Ishikawa (cell line): ENCODE data around the gene DLL4.

ENCODE experiments used
- CEBPB ChIP-seq: IDR thresholded peaks from 2 replicates; pipeline ENCODE4 v1.6.1; 2012
- CREB1 ChIP-seq: IDR thresholded peaks from 2 replicates; pipeline ENCODE4 v1.6.1; 2012; ENCODE audit warnings: low read depth
- EGR1 ChIP-seq: IDR thresholded peaks from 2 replicates; pipeline ENCODE4 v1.6.1; 2012
- EP300 ChIP-seq: IDR thresholded peaks from 2 replicates; pipeline ENCODE4 v1.6.1; 2012; ENCODE audit warnings: borderline replicate concordance
- FOXM1 ChIP-seq: IDR thresholded peaks from 2 replicates; pipeline ENCODE4 v1.6.1; 2012; ENCODE audit warnings: low read depth, borderline replicate concordance
- NFIC ChIP-seq: IDR thresholded peaks from 2 replicates; pipeline ENCODE4 v1.6.1; 2012
- RAD21 ChIP-seq: IDR thresholded peaks from 2 replicates; pipeline ENCODE4 v1.6.1; 2012; ENCODE audit warnings: low read depth
- REST ChIP-seq: IDR thresholded peaks from 2 replicates; pipeline ENCODE4 v1.6.1; 2012; ENCODE audit warnings: low read depth, mild to moderate bottlenecking
- TAF1 ChIP-seq: IDR thresholded peaks from 2 replicates; pipeline ENCODE4 v1.6.1; 2012; ENCODE audit warnings: low read depth, mild to moderate bottlenecking
- TCF12 ChIP-seq: IDR thresholded peaks from 2 replicates; pipeline ENCODE4 v1.6.1; 2012; ENCODE audit warnings: low read depth
- TEAD4 ChIP-seq: IDR thresholded peaks from 2 replicates; pipeline ENCODE4 v1.6.1; 2012
- YY1 ChIP-seq: IDR thresholded peaks from 2 replicates; pipeline ENCODE4 v1.6.1; 2012; ENCODE audit warnings: low read depth
- ZBTB7A ChIP-seq: IDR thresholded peaks from 2 replicates; pipeline ENCODE4 v1.6.1; 2012; ENCODE audit warnings: low read depth
- TF ChIP-seq, protein P1 (sequence below): IDR thresholded peaks from 2 replicates; pipeline ENCODE4 v1.6.1; 2012
- TF ChIP-seq, protein P2 (sequence below): IDR thresholded peaks from 2 replicates; pipeline ENCODE4 v1.6.1; 2012

Gene DLL4

GRCh38 chr15:40894681-40895448 is 34.3 kb upstream of the DLL4 start:
- TF ChIP-seq REST = no peak
- no peak for TF ChIP-seq FOXM1
- peak; percentile 35 for TF ChIP-seq YY1
- TF ChIP-seq CREB1 = no peak
- peak; percentile 33; the same call in 1 of the 2 replicates for TF ChIP-seq TAF1
- TF ChIP-seq, protein P1, sequence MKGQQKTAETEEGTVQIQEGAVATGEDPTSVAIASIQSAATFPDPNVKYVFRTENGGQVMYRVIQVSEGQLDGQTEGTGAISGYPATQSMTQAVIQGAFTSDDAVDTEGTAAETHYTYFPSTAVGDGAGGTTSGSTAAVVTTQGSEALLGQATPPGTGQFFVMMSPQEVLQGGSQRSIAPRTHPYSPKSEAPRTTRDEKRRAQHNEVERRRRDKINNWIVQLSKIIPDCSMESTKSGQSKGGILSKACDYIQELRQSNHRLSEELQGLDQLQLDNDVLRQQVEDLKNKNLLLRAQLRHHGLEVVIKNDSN = no peak
- TF ChIP-seq NFIC = no peak
- TF ChIP-seq EP300 = no peak

- TF ChIP-seq CREB1 (no peak), FOXM1 (no peak), TEAD4 (no peak), CEBPB (no peak), NFIC (no peak), EGR1 (no peak), YY1 (no peak), RAD21 (no peak), REST (no peak), ZBTB7A (no peak), TCF12 (no peak), EP300 (no peak), TAF1 (no peak)
- TF ChIP-seq, protein P2, sequence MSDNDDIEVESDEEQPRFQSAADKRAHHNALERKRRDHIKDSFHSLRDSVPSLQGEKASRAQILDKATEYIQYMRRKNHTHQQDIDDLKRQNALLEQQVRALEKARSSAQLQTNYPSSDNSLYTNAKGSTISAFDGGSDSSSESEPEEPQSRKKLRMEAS = no peak
- TF ChIP-seq, protein P1 = no peak
These were observed 29.5 kb upstream of the DLL4 start for GRCh38 chr15:40899536-40900207.

GRCh38 chr15:40900256-40901052 is 28.7 kb upstream of the DLL4 start:
- TF ChIP-seq EGR1 = no peak

- TF ChIP-seq FOXM1 (no peak), CREB1 (no peak), RAD21 (no peak), ZBTB7A (no peak), EP300 (no peak), TAF1 (no peak)
- TF ChIP-seq, protein P1 = no peak
These were observed 28.1 kb upstream of the DLL4 start for GRCh38 chr15:40901053-40901443.
